ENCODE measurements around the gene SYF2.

Gene SYF2

DNA sequence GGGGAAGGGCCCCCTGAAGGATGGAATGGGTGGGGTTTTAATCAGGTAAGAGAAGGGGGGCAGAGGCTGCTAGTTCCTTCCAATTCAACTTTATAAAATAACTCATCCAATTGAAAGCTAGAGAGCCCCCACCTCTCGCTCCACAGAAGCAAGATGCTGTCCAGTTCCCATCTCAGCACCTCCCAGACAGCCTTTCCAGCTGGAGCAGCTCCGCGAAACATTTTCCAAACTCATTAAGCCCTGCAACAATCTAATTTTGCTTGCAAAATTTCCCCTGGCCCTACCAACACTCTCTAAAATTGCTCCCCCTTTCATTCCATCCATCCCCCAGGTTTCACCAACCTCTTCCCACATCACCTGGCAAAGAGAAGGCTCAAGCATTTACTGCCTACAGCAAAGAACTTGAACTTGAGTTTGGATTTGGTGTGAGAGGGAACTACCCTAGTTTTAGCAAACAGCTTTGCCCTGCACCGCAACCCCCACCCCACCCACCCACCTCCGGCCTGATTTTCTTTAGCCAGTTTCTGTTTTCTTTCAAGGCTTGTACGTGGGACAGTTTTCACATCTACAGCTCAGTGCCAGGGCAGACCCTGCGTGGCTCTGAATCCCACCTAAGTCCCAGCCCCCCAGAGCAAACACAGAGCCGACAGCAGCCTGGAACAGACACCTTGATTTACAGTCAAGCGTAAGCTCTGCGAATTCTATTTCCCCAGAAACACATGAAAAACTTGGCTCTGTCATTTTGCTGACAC, 46.7 kb downstream of the SYF2 start:
- TF ChIP-seq, protein P1, sequence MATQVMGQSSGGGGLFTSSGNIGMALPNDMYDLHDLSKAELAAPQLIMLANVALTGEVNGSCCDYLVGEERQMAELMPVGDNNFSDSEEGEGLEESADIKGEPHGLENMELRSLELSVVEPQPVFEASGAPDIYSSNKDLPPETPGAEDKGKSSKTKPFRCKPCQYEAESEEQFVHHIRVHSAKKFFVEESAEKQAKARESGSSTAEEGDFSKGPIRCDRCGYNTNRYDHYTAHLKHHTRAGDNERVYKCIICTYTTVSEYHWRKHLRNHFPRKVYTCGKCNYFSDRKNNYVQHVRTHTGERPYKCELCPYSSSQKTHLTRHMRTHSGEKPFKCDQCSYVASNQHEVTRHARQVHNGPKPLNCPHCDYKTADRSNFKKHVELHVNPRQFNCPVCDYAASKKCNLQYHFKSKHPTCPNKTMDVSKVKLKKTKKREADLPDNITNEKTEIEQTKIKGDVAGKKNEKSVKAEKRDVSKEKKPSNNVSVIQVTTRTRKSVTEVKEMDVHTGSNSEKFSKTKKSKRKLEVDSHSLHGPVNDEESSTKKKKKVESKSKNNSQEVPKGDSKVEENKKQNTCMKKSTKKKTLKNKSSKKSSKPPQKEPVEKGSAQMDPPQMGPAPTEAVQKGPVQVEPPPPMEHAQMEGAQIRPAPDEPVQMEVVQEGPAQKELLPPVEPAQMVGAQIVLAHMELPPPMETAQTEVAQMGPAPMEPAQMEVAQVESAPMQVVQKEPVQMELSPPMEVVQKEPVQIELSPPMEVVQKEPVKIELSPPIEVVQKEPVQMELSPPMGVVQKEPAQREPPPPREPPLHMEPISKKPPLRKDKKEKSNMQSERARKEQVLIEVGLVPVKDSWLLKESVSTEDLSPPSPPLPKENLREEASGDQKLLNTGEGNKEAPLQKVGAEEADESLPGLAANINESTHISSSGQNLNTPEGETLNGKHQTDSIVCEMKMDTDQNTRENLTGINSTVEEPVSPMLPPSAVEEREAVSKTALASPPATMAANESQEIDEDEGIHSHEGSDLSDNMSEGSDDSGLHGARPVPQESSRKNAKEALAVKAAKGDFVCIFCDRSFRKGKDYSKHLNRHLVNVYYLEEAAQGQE (IDR thresholded peaks at IDR 0.05; ENCODE audit: low read depth): no peak
- TF ChIP-seq, protein P2, sequence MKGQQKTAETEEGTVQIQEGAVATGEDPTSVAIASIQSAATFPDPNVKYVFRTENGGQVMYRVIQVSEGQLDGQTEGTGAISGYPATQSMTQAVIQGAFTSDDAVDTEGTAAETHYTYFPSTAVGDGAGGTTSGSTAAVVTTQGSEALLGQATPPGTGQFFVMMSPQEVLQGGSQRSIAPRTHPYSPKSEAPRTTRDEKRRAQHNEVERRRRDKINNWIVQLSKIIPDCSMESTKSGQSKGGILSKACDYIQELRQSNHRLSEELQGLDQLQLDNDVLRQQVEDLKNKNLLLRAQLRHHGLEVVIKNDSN (IDR thresholded peaks at IDR 0.05): no peak
- TF ChIP-seq ZBTB7A (IDR thresholded peaks at IDR 0.05; ENCODE audit: low read depth) (no peak), YY1 (IDR thresholded peaks at IDR 0.05; ENCODE audit: low read depth) (no peak), TAF1 (IDR thresholded peaks at IDR 0.05; ENCODE audit: low read depth) (no peak), EGR1 (IDR thresholded peaks at IDR 0.05) (no peak), EP300 (IDR thresholded peaks at IDR 0.05; ENCODE audit: borderline replicate concordance) (no peak), CEBPB (IDR thresholded peaks at IDR 0.05) (no peak), FOXM1 (IDR thresholded peaks at IDR 0.05; ENCODE audit: borderline replicate concordance, low read depth) (no peak), TCF12 (IDR thresholded peaks at IDR 0.05; ENCODE audit: low read depth) (no peak), NFIC (IDR thresholded peaks at IDR 0.05) (no peak), CREB1 (IDR thresholded peaks at IDR 0.05; ENCODE audit: low read depth) (no peak), RAD21 (IDR thresholded peaks at IDR 0.05; ENCODE audit: low read depth) (no peak)
- TF ChIP-seq, protein P3, sequence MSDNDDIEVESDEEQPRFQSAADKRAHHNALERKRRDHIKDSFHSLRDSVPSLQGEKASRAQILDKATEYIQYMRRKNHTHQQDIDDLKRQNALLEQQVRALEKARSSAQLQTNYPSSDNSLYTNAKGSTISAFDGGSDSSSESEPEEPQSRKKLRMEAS (IDR thresholded peaks at IDR 0.05): no peak

DNA sequence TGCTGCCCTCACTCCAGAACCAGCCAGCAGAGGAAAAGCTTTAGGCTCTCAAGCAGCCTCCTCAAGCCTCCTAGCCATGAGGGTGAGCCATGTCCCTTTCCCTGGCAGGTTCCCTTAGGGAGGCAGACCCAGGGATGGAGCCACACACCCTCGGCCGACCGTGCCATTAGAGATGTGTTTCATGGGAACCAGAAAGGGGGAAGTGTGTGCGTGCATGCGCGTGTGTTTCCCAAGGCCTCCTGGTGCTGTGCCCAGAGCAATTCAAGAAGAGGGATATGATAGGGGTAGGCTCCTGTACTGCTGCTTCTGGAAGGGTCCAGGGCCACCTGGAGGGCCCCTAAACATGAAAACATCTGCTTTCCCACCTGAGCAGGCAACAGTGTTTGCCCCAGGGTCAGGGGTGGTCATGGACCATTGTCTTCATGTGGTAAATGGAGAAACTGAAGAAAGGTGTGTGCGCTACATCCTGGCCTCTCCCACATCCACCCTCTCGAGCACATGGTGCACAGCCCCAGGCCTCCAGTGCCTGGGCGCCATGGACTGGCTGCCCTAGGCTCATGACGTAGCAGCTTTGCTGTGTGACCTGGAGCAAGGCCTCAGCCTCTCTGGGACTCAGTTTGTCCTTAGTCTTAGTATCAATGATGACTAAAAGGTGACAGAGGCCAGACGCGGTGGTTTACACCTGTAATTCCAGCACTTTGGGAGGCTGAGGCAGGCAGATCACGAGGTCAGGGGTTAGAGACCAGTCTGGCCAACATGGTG, 48.1 kb downstream of the SYF2 start:
- TF ChIP-seq ZBTB7A (IDR thresholded peaks at IDR 0.05; ENCODE audit: low read depth) (no peak), YY1 (IDR thresholded peaks at IDR 0.05; ENCODE audit: low read depth) (no peak), CREB1 (IDR thresholded peaks at IDR 0.05; ENCODE audit: low read depth) (no peak), TAF1 (IDR thresholded peaks at IDR 0.05; ENCODE audit: low read depth) (no peak), CEBPB (IDR thresholded peaks at IDR 0.05) (no peak), RAD21 (IDR thresholded peaks at IDR 0.05; ENCODE audit: low read depth) (no peak), NFIC (IDR thresholded peaks at IDR 0.05) (no peak)
- TF ChIP-seq, protein P2 (IDR thresholded peaks at IDR 0.05): no peak

DNA sequence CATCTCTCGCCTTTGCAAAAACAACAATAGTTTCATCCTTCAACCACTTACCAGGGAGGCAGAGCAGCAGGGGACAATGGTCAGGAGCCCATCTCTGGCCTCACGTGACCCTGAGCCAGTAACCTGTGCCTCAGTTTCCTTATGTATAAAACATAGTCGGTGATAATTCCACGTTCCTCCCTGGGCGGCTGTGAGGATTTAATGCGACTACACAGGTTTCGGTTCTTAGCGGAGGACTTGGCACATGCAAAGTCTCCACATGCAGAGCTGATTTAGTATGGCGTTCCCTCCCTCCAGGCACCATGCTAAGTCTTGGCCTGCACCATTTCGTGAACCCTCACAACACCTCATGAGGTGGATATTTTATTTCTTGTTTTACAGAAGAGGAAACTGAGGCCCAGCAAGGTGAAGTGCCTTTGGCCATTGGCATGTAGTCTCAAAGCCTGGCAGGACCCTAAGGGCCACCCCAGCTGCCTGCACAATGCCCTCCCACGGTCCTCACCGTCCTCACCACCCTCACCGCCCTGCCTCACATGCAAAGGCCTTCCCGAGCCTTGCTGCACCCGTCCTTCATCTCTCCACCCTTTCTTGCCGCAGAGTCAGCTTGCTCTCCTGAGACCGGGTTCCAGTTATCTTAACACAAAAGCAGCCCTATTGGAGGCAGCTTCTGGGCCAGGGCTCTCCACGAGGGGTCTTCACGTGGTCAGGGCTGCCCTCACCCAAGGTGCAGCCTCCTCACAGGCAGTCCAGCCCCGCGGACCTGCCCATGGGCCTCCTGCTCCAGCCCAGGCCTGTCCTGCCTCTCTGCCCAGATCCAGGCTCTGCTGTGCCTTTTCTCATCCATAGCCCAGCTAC, 48.9 kb downstream of the SYF2 start:
- TF ChIP-seq, protein P2 (IDR thresholded peaks at IDR 0.05): no peak
- TF ChIP-seq, protein P1 (IDR thresholded peaks at IDR 0.05; ENCODE audit: low read depth): no peak
- no peak for TF ChIP-seq EGR1 (IDR thresholded peaks at IDR 0.05)
- TF ChIP-seq EP300 (IDR thresholded peaks at IDR 0.05; ENCODE audit: borderline replicate concordance): no peak
- TF ChIP-seq TCF12 (IDR thresholded peaks at IDR 0.05; ENCODE audit: low read depth): no peak
- TF ChIP-seq TAF1 (IDR thresholded peaks at IDR 0.05; ENCODE audit: low read depth): no peak
- TF ChIP-seq, protein P3 (IDR thresholded peaks at IDR 0.05): no peak
- TF ChIP-seq TEAD4 (IDR thresholded peaks at IDR 0.05): no peak
- TF ChIP-seq ZBTB7A (IDR thresholded peaks at IDR 0.05; ENCODE audit: low read depth): no peak
- TF ChIP-seq RAD21 (IDR thresholded peaks at IDR 0.05; ENCODE audit: low read depth): no peak

DNA sequence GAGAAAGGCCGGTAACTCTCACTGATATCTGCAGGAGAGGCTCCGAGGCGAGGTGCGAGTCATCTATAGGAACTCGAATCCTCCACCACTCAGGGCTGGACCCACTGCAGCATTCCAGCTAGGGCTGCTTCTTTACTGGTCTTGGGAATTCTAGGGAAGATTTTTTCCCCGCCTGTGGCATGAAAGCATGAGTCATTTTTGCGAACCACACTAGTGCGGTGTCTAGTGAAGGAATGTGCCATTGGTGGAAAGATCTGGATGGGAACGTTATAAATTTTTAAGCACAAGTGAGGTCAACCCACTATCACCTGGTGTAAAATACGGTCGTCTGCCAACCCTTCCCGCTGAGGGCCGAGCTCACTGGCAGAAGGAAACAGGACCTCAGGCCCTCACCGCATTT, 49.7 kb downstream of the SYF2 start:
- no peak for TF ChIP-seq CREB1 (IDR thresholded peaks at IDR 0.05; ENCODE audit: low read depth)
- no peak for TF ChIP-seq FOXM1 (IDR thresholded peaks at IDR 0.05; ENCODE audit: borderline replicate concordance, low read depth)
- TF ChIP-seq YY1 (IDR thresholded peaks at IDR 0.05; ENCODE audit: low read depth): no peak
- TF ChIP-seq, protein P1 (IDR thresholded peaks at IDR 0.05; ENCODE audit: low read depth): no peak
- TF ChIP-seq, protein P3 (IDR thresholded peaks at IDR 0.05): no peak
- TF ChIP-seq ZBTB7A (IDR thresholded peaks at IDR 0.05; ENCODE audit: low read depth): no peak
- no peak for TF ChIP-seq EGR1 (IDR thresholded peaks at IDR 0.05)
- TF ChIP-seq CEBPB (IDR thresholded peaks at IDR 0.05): no peak
- no peak for TF ChIP-seq TCF12 (IDR thresholded peaks at IDR 0.05; ENCODE audit: low read depth)
- no peak for TF ChIP-seq TAF1 (IDR thresholded peaks at IDR 0.05; ENCODE audit: low read depth)
- TF ChIP-seq TEAD4 (IDR thresholded peaks at IDR 0.05): no peak
- TF ChIP-seq RAD21 (IDR thresholded peaks at IDR 0.05; ENCODE audit: low read depth): no peak
- TF ChIP-seq, protein P2 (IDR thresholded peaks at IDR 0.05): no peak
- TF ChIP-seq NFIC (IDR thresholded peaks at IDR 0.05): no peak
- TF ChIP-seq EP300 (IDR thresholded peaks at IDR 0.05; ENCODE audit: borderline replicate concordance): no peak
